GM15510 (cell line): ENCODE measurements around the gene CCDC17.

Source experiments
- POLR2A ChIP-seq: IDR thresholded peaks from 3 replicates; pipeline ENCODE4 v1.6.1; 2011; ENCODE audit warnings: borderline replicate concordance; ENCODE audit not compliant: insufficient read length; ENCODE audit errors: extremely low read depth

The CCDC17 gene

GRCh38 chr1:45608175-45609156 lies 15.4 kb downstream of the CCDC17 start:
- TF ChIP-seq POLR2A, result no peak

GRCh38 chr1:45607404-45608074 lies 16.3 kb downstream of the CCDC17 start:
- TF ChIP-seq POLR2A, result no peak

- no peak for TF ChIP-seq POLR2A
Observed at GRCh38 chr1:45604239-45604638, 19.6 kb downstream of the CCDC17 start.

- TF ChIP-seq POLR2A, result no peak
Observed at GRCh38 chr1:45594412-45594811, 29.4 kb downstream of the CCDC17 start.

GRCh38 chr1:45589861-45590260 lies 34.0 kb downstream of the CCDC17 start:
- no peak for TF ChIP-seq POLR2A

- TF ChIP-seq POLR2A, result no peak
Observed at GRCh38 chr1:45586769-45587168, 37.1 kb downstream of the CCDC17 start.

- no peak for TF ChIP-seq POLR2A
Observed at GRCh38 chr1:45585496-45586075, 38.3 kb downstream of the CCDC17 start.

- no peak for TF ChIP-seq POLR2A
Observed at GRCh38 chr1:45585110-45585426, 38.8 kb downstream of the CCDC17 start.

GRCh38 chr1:45584351-45585109 lies 39.3 kb downstream of the CCDC17 start:
- TF ChIP-seq POLR2A, result peak; percentile 40

GRCh38 chr1:45583666-45584350 lies 40.0 kb downstream of the CCDC17 start, which contains the start of gene NASP:
Gene NASP (plus strand): TSS chr1:45584041. CDS start chr1:45584147, 106 bp downstream.
- peak; percentile 98 for TF ChIP-seq POLR2A

- no peak for TF ChIP-seq POLR2A
Observed at GRCh38 chr1:45583264-45583665, 40.6 kb downstream of the CCDC17 start.

- TF ChIP-seq POLR2A, result no peak
Observed at GRCh38 chr1:45574105-45574626, 49.7 kb downstream of the CCDC17 start.

- no peak for TF ChIP-seq POLR2A
Observed at GRCh38 chr1:45573231-45573804, 50.5 kb downstream of the CCDC17 start.

- no peak for TF ChIP-seq POLR2A
Observed at GRCh38 chr1:45570631-45571030, 53.2 kb downstream of the CCDC17 start.
